GM21576 (cell line): ENCODE measurements around the gene NEURL3.

Experiments used
- ATAC-seq: cut with Tn5 transposase; IDR thresholded peaks from one replicate; pipeline ENCODE4 v1.9.1; 2021; ENCODE audit warnings: mild to moderate bottlenecking, moderate library complexity; ENCODE audit not compliant: unreplicated experiment

Gene NEURL3

DNA sequence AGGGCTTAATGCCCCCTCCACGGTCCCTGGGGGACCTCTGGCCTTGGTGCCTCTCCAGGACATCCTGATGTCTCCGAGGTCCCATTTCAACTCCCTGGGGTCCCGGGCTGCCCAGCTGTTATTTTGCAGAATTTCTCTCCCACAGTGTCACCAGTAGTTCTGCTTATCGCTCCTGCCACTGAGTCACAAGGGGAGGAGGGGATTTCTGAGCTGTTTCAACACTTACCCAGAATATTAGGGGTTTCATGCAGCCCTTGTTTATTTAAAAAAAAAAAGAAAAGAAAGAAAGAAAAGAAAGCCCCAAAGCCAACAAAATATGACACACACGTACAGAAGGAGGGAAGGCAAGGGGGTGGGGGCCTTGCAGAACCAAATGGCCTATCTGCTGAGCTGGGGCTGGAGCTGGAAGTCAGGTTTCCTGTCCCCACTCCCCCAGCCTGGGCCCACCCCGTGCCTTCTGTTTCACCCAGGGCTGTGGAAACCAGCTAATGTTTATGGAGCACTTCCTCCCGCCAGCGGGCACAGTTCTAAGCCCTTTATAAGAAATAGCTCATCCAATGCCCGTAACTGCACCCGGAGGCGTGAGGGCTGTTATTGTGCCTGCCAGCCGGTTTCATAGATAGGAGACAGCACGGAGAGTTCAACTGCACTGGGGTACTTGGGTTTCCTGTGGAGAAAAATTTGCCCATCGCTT is 23.0 kb upstream of the NEURL3 start:
- ATAC-seq = no peak

GRCh38 chr2:96527286-96528005 is 22.3 kb upstream of the NEURL3 start:
- ATAC-seq = no peak

GRCh38 chr2:96526615-96527285 is 21.6 kb upstream of the NEURL3 start:
- no peak for ATAC-seq

- ATAC-seq = no peak
Measured at GRCh38 chr2:96526101-96526591, 21.0 kb upstream of the NEURL3 start.

- no peak for ATAC-seq
Measured at GRCh38 chr2:96525211-96525507, 20.0 kb upstream of the NEURL3 start.

DNA sequence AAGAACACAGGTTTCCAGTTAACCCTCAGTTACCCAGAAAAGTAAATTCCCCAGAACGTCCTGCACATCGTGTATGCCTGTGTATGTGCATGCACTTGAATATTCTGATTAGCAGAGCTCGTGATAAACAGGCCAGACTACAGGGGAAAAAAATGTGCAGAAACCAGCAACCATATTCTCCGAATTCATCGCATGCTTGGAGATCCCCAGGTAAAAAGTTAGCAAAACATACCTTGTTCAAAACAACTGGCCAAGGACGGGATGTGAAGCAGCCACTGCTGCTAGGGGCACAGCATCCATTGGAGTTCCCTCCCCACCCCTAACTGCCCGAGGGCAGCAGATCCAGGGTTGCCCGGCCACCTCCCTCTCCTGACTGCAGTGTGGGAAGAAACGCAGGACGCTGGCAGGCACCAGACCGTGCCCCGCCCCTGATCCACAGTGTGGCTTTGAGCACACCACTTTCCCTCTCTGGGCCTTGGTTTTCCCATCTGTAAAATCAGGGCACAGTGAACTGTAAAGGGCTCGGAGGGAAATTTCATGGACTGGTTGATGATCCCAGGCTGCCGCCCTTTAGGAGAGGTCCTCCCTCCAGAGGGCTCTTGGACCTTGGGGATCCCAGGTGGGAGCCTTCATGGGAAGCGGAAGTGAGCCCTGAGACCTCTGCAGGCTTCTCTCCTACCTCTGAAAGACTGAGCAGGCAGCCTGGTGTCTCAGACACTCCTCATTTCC is 19.5 kb upstream of the NEURL3 start:
- no peak for ATAC-seq

- ATAC-seq = no peak
Measured at GRCh38 chr2:96523659-96524481, 18.7 kb upstream of the NEURL3 start.

GRCh38 chr2:96522304-96523203 is 17.4 kb upstream of the NEURL3 start:
- no peak for ATAC-seq

- ATAC-seq = no peak
Measured at GRCh38 chr2:96521219-96521618, 16.1 kb upstream of the NEURL3 start.

DNA sequence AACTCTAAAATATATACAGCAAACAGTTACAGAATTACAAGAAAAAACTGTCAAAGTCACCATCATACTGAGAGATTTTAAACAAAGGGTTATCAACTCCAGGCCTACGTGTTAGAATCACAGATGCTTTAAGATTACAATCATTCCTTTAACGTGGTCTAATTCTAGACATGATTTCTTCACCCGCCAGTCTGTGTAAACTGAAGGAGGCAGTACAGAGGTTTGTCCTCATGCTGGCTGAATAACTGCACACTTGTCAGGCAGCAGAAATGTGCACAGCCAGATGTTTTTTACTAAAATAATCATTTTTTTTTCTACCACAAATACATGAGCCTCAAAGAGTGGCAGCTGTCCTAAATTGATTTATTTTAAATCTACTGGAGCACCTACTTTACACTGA is 15.5 kb upstream of the NEURL3 start:
- ATAC-seq = no peak

DNA sequence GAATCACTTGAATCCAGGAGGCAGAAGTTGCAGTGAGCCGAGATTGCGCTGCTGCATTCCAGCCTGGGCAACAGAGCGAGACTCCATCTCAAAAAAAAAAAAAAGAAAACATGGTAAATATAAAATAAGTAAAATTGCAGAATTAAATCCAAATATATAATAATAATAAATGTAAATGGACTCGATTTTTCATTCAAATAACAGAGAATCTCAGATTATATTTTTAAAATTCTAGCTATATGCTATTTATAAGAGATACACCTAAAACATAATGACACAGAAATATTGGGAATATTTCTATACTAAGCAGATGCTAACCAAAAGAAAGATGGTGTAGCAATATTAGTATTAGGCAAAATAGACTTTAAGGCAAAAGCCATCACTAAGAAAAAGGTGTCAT is 15.1 kb upstream of the NEURL3 start:
- no peak for ATAC-seq

DNA sequence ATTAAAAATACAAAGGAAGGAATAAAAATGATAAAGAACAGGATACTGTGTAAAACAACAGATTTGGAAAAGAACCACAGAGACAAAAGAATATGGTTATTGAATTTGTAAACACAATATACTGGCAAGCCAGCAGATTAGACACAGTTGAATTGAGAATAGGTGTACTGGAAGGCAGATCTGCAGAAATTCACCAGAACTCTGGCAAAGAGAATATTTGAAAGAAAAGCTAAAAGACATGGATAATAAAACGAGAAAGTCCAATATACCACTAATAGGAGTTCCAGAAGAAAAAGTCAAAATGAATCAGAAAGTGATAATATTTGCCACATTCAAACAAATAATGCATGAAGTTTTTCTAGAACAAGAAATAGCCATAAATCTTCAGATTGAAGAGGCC is 11.9 kb upstream of the NEURL3 start:
- no peak for ATAC-seq

DNA sequence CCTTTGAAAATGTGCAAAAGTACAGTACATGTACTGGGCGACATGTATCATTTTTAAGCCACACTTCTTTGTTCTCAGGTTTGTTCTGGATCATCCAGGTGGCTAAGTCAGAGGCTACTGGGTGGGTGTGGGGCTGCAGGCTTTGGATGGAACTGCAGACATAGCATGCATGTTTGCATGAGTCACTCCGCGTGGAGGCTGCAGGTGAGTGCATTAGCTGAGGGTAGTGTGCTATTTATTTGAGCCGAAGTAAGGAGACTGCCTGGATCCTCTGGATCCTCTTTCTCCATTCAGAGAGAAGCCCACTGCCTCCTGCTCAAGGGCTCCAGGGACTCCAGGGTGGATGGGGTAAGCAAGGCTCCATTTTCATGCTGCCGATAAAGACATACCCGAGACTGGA is 9.4 kb upstream of the NEURL3 start:
- ATAC-seq = no peak

- ATAC-seq = no peak
Measured at GRCh38 chr2:96512341-96512740, 7.2 kb upstream of the NEURL3 start.

GRCh38 chr2:96511851-96512250 is 6.7 kb upstream of the NEURL3 start:
- ATAC-seq = no peak

DNA sequence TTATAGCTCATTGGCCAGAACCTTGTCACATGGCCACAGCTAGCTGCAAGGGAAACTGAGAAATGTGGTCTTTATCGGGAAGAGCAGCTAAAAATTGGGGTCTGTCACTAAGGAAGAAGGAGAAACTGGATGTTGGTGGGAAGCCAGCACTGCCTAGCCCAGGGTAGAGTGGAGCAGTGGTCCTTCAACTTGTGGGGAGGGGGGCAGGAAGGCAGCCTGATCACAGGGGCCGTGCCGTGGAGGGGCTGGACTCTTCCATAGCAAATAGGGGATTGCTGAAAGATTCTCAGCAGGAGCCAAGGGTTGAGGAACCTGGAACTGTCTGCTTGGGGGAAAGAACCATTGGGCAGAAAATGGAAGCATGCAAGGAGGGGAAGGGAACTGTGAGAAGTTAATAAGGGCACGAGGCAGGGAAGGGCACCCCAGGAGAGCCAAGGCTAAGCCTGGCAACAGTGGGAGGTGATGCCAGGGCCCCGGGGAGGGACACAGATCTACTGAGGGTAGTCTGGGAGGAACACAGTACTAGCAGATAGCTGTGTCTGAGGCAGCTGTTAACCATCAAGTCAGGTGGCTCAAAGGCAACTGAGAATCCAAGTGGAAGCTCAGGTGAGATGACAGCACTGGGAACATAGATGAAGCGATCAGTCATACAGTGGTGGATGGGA is 5.9 kb upstream of the NEURL3 start:
- ATAC-seq = no peak

GRCh38 chr2:96509847-96510230 is 4.7 kb upstream of the NEURL3 start:
- ATAC-seq = no peak

DNA sequence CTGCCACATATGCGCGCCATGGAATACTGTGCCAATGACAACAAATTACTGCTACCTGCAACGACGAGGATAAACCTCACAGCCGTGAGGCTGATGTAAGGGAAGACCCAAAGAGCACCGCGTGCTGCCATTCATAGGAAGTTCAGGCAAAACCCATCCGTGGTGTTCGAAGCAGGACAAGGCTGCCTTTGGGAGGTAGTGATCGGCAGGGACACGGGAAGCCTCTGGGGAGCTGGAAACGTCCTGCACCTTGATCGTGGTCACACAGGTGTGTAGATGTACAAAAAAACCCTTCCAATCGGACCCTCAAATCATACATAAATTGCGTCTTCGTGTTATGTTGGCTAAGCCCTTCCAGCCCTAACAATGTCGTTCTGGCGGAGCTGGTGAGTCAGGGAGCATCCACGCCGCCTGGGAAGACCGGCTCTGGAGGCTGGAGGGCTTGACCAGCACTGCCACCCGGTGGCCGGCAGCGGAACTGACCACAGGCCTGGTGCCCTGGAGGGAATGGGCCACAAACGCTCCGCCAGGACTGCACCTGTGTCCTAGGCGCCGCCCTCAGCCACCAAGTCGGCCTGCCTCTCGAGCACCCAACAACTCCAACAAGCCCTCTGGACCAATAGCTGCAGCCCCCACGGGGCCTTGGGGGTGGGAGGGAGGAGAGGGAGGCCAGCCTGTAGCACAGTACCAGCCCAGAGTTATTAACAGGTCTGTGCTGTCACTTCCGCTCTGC is 4.1 kb upstream of the NEURL3 start:
- peak; percentile 65 for ATAC-seq
